Upper lobe of right lung (tissue), 1 donor: ENCODE measurements around the gene KBTBD13. TPM values are rescaled to one million over a fixed set of nuclear protein-coding genes. Genes with fewer than 3 reads are reported as not detected.

Experiments used
- ATAC-seq: fragments of 200-7000 bp; cut with Tn5 transposase; one replicate; pipeline ENCODE4 v1.9.1; 2020; ENCODE audit warnings: mild to moderate bottlenecking, moderate library complexity
- DNase-seq: peaks from one replicate; pipeline ENCODE4 v3.0.0-alpha.2; 2020
- H3K27ac ChIP-seq: fragments of 200-600 bp; one replicate; pipeline ENCODE4 v1.8.0; 2022
- H3K27me3 ChIP-seq: fragments of 200-600 bp; one replicate; pipeline ENCODE4 v1.8.0; 2022; ENCODE audit warnings: mild to moderate bottlenecking
- H3K36me3 ChIP-seq: fragments of 200-600 bp; one replicate; pipeline ENCODE4 v1.8.0; 2022
- H3K4me1 ChIP-seq: fragments of 200-600 bp; one replicate; pipeline ENCODE4 v1.8.0; 2022
- H3K4me3 ChIP-seq: fragments of 200-600 bp; one replicate; pipeline ENCODE4 v1.8.0; 2022; ENCODE audit warnings: mild to moderate bottlenecking
- H3K9me3 ChIP-seq: fragments of 200-600 bp; one replicate; pipeline ENCODE4 v1.8.0; 2022
- intact Hi-C: fragments of 100-400 bp; cut with DNase I; formaldehyde crosslinking; loops from one replicate; pipeline ENCODE4 v1.11.0; 2022
- total RNA-seq: library from RNA; stranded (reverse); fragmentation: NEBNext Ultra II Directional; extraction: Animal tissue kit (Norgen Biotek cat#: 25700); gene quantifications from one replicate; pipeline ENCODE4 v1.2.1, GENCODE V29; 2021
- TF ChIP-seq, protein P1 (sequence below): fragments of 200-600 bp; IDR thresholded peaks from one replicate; pipeline ENCODE4 v1.8.0; 2022; ENCODE audit warnings: antibody characterized with exemption
- donor health status: DM: no; HTN: yes; CAD: no; lungs with severe emphysema.

KBTBD13 gene
- total RNA-seq, 1 donor from 2014 or later = not detected

DNA sequence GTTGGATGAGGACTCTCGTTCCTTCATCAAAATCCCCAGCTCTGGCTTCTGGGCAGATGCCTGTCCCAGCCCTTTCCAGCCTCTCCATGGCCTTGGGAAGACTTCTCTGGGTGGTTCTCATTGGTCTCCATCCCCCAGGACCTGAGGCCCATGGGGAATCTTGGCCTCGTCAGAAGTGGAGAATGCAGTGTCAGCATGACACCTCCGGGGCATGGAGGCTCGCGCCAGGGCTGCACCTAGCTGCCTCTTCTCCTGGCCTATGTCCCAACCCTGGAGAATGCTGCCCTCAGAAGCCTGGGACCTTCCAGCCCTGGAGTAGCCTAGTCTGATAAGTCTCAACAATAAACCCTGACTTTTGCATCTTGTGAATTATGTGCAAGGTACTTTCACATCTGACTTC lies 3.0 kb downstream of the KBTBD13 start:
- DNase-seq = no peak
- Histone ChIP-seq H3K4me3 (no peak overlapping the region), H3K9me3 (no peaks in the 10 kb centered on the region), H3K4me1 (peaks cover 38% of the 10 kb centered on the region), H3K27me3 (no peaks in the 10 kb centered on the region), H3K36me3 (no peaks in the 10 kb centered on the region), H3K27ac (no peak overlapping the region)
- TF ChIP-seq, protein P1, sequence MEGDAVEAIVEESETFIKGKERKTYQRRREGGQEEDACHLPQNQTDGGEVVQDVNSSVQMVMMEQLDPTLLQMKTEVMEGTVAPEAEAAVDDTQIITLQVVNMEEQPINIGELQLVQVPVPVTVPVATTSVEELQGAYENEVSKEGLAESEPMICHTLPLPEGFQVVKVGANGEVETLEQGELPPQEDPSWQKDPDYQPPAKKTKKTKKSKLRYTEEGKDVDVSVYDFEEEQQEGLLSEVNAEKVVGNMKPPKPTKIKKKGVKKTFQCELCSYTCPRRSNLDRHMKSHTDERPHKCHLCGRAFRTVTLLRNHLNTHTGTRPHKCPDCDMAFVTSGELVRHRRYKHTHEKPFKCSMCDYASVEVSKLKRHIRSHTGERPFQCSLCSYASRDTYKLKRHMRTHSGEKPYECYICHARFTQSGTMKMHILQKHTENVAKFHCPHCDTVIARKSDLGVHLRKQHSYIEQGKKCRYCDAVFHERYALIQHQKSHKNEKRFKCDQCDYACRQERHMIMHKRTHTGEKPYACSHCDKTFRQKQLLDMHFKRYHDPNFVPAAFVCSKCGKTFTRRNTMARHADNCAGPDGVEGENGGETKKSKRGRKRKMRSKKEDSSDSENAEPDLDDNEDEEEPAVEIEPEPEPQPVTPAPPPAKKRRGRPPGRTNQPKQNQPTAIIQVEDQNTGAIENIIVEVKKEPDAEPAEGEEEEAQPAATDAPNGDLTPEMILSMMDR = no peak
- ATAC-seq = no peak
- intact Hi-C loops = no loop called here

DNA sequence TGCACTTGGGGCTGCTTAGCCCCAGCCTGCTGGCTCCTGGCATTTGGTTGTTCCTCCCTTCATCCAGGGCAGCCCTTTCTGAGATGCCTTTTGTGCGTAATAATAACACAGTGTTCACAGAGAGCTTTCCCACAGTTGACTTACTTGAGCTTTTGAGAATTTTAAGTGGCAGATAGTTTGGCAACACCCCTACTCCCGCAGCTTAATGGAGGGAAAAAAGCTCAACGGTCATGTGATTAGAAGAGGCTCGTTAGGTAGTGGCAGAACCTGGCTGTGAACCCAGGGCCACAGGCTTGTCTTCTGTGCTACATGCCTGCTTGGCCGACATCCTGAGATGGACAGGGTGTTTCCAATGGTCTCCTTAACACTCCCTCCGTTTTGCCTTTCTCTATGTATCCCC lies 4.7 kb downstream of the KBTBD13 start:
- Histone ChIP-seq H3K4me3 (no peak overlapping the region), H3K4me1 (peaks cover 55% of the 10 kb centered on the region), H3K9me3 (no peaks in the 10 kb centered on the region), H3K27me3 (no peaks in the 10 kb centered on the region), H3K27ac (peak overlapping the region; percentile 44), H3K36me3 (no peaks in the 10 kb centered on the region)
- TF ChIP-seq, protein P1 = no peak
- DNase-seq = no peak
- ATAC-seq = peak; percentile 55
- intact Hi-C loops = no loop called here

DNA sequence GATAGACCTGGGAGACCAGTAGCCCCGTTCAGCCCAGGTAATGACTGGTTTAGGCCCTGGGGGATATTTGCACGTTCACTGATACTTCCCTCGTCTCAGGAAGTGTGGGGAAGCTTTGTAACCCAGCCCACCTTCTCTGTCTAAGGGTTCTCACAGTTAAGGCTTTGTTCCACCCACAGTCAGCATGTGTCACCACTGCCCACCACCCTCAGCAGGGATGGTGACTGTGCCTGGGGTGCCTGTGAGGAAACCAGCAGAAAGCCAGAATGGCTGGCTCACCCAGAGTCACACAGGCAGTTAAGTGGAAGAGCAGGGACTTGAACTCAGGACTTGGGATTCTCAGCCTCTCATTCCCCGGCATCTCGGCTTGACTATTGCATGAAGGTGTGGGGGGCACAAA lies 5.2 kb downstream of the KBTBD13 start:
- intact Hi-C loops = no loop called here
- ATAC-seq = no peak

DNA sequence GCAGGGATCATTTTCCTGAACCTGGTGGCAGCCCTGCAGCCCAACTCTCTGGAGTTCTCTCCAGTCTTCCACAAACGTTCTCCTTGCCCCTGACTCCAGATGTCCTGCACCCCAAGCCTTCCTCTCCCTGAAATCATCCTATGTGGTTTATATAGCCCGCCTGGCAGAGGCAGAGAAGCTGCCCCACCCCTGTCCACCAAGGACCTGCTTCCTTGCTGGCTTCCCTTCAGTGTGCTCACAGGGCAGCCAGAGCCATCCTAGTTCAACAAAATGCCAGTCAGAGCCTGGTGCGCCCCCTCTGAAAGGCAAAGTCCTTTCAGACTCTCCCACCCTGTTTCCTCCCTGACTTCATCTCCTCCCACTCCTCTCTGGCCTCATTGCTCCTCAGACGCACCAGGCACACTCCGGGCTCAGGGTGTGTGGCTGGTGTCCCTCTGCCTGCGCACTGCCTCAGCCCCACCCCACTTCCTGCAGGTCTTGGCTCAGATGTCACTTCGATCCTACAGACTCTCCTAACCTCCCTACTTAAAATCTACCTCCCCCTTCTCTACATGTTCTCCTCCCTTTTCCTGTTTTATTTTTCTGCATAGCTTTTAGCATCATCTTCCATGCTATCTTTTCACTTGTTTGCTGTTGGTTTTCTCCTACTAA lies 5.9 kb downstream of the KBTBD13 start:
- peak; percentile 34 for ATAC-seq
- DNase-seq = peak; percentile 67
- no peak overlapping the region for H3K4me3 ChIP-seq
- intact Hi-C loops = no loop called here
- peak overlapping the region; percentile 65 for H3K27ac ChIP-seq
- no peaks in the 10 kb centered on the region for H3K36me3 ChIP-seq
- TF ChIP-seq, protein P1 = no peak
- no peaks in the 10 kb centered on the region for H3K27me3 ChIP-seq
- peaks cover 64% of the 10 kb centered on the region for H3K4me1 ChIP-seq
- no peaks in the 10 kb centered on the region for H3K9me3 ChIP-seq

More for the DNA sequence above, 5.2 kb downstream of the KBTBD13 start:
- Histone ChIP-seq H3K27ac (peak overlapping the region; percentile 44), H3K9me3 (no peaks in the 10 kb centered on the region), H3K4me1 (peaks cover 59% of the 10 kb centered on the region), H3K27me3 (no peaks in the 10 kb centered on the region), H3K36me3 (no peaks in the 10 kb centered on the region), H3K4me3 (no peak overlapping the region)
- no peak for DNase-seq
- TF ChIP-seq, protein P1 = no peak

DNA sequence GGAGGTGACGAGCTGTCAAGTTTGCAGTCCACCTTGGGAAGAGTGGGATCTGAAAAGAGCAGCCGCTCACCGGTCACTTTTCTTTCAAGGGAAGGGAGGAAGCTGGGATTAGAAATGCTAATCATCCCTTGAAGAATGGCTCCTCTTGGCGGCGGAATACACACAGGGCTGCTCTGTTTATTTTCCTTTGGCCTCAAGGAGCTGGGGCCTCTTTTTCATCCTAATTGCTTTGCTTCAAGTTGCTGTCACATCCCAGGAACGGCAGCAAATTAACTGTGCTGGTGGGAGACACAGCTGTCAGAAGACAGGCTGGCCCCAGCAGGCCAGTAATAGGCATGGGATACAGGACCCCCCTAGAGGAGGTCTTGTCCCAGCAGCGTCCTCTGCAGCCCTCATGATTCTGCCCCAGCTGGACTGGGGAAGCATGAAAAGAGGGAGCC lies 6.7 kb downstream of the KBTBD13 start:
- peaks cover 72% of the 10 kb centered on the region for H3K4me1 ChIP-seq
- no peaks in the 10 kb centered on the region for H3K27me3 ChIP-seq
- ATAC-seq (peak; percentile 1), DNase-seq (peak; percentile 51)
- intact Hi-C loops = no loop called here
- no peaks in the 10 kb centered on the region for H3K36me3 ChIP-seq
- H3K9me3 ChIP-seq = no peaks in the 10 kb centered on the region
- TF ChIP-seq, protein P1 = peak; percentile 34
- peak overlapping the region; percentile 4 for H3K27ac ChIP-seq
- H3K4me3 ChIP-seq = no peak overlapping the region
